ENCODE results near the gene CSF3. TPM values are rescaled to one million over a fixed set of nuclear protein-coding genes. Genes with fewer than 3 reads are reported as not detected.
A peak's percentile ranks its signal among the peaks of the same experiment; 100 is the strongest.

Gene CSF3
- total RNA-seq, 1 donor from 2014 or later: not detected

DNA sequence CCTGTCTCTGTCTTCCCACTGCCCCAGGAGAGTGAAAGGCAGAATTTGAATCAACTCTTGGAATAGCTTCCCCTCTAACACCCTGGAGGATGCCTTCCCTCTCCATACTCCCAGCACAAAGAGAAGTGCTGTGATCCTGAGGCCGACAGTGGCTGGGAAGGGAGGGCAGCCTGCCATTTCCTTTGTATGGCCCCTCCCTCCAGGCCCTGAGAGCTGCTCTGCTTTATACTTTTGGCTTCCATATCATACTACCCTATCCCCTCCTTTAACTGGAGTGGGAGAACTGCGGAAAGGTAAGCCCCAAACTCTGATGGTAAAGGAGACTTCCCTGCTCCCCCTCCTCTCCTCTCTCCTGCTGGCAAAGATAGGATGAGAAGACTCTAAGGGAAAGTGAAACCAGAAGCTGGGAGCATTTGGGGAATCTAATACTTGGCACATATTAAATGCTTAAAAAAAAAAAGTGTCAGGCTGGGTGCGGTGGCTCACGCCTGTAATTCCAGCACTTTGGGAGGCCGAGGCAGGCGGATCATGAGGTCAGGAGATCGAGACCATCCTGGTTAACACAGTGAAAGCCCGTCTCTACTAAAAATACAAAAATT is 43.0 kb downstream of the CSF3 start:
- H3K27me3 ChIP-seq: peaks cover 11% of the 10 kb centered on the region
- peaks cover 4% of the 10 kb centered on the region for H3F3A ChIP-seq (ENCODE audit: low read depth)
- no peak overlapping the region for H3K4me3 ChIP-seq
- no peaks in the 10 kb centered on the region for H4K20me1 ChIP-seq (ENCODE audit: low read depth)
- Mint-ChIP-seq H3K4me3 (peak overlapping the region; percentile 27), H3K27ac (no peak overlapping the region), H3K4me1 (peaks cover 31% of the 10 kb centered on the region), H3K36me3 (no peaks in the 10 kb centered on the region), H3K27me3 (ENCODE audit: insufficient read depth, low read depth) (peaks cover 23% of the 10 kb centered on the region), H3K9me3 (no peaks in the 10 kb centered on the region)
- H3K36me3 ChIP-seq: no peaks in the 10 kb centered on the region
- peaks cover 16% of the 10 kb centered on the region for H3K4me1 ChIP-seq
- TF ChIP-seq EZH2 (IDR thresholded peaks at IDR 0.05): no peak
- no peak for TF ChIP-seq EZH2phosphoT487 (IDR thresholded peaks at IDR 0.05)
- TF ChIP-seq, protein P1, sequence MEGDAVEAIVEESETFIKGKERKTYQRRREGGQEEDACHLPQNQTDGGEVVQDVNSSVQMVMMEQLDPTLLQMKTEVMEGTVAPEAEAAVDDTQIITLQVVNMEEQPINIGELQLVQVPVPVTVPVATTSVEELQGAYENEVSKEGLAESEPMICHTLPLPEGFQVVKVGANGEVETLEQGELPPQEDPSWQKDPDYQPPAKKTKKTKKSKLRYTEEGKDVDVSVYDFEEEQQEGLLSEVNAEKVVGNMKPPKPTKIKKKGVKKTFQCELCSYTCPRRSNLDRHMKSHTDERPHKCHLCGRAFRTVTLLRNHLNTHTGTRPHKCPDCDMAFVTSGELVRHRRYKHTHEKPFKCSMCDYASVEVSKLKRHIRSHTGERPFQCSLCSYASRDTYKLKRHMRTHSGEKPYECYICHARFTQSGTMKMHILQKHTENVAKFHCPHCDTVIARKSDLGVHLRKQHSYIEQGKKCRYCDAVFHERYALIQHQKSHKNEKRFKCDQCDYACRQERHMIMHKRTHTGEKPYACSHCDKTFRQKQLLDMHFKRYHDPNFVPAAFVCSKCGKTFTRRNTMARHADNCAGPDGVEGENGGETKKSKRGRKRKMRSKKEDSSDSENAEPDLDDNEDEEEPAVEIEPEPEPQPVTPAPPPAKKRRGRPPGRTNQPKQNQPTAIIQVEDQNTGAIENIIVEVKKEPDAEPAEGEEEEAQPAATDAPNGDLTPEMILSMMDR (IDR thresholded peaks at IDR 0.05): no peak
- H3K79me2 ChIP-seq (ENCODE audit: low read depth): peaks cover 9% of the 10 kb centered on the region
- no peak overlapping the region for H3K27ac ChIP-seq
- no peaks in the 10 kb centered on the region for H3K9me3 ChIP-seq (ENCODE audit: low read depth)
- H2AFZ ChIP-seq (replicated peaks): peak overlapping the region; percentile 72
- DNase-seq (ENCODE audit: low spot score): no peak
- no peak overlapping the region for H3K9ac ChIP-seq
- H3K4me2 ChIP-seq: no peak overlapping the region

DNA sequence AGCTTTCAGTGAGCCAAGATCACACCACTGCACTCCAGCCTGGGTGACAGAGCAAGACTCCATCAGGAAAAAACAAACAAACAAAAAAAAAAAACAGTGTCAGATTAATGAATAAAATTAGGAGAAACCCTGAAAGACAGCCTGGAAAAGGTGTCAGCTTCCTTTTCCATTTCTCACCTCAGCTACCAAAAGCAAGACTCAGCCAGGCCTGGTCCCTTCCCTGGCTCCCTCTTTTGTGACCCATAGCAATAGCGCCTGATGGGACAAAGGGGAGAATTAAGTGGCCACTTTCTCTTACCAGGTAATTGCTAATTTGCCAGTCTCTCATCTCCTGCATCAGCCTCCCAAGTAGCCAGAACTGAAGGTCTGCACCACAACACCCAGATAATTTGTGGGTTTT is 43.6 kb downstream of the CSF3 start:
- peaks cover 11% of the 10 kb centered on the region for H3K27me3 ChIP-seq
- no peak for DNase-seq (ENCODE audit: low spot score)
- peaks cover 23% of the 10 kb centered on the region for H3K27me3 Mint-ChIP-seq (ENCODE audit: insufficient read depth, low read depth)
- H3K36me3 Mint-ChIP-seq: no peaks in the 10 kb centered on the region
- no peaks in the 10 kb centered on the region for H3K36me3 ChIP-seq
- TF ChIP-seq EZH2 (IDR thresholded peaks at IDR 0.05) (no peak), EZH2phosphoT487 (IDR thresholded peaks at IDR 0.05) (no peak)
- TF ChIP-seq, protein P1 (IDR thresholded peaks at IDR 0.05): no peak
- H3K27ac ChIP-seq: no peak overlapping the region
- H3K9me3 Mint-ChIP-seq: no peaks in the 10 kb centered on the region
- no peak overlapping the region for H3K9ac ChIP-seq
- H3K4me1 ChIP-seq: peaks cover 16% of the 10 kb centered on the region
- H3K4me1 Mint-ChIP-seq: peaks cover 32% of the 10 kb centered on the region
- no peak overlapping the region for H3K4me3 ChIP-seq
- H3K9me3 ChIP-seq (ENCODE audit: low read depth): no peaks in the 10 kb centered on the region
- no peaks in the 10 kb centered on the region for H4K20me1 ChIP-seq (ENCODE audit: low read depth)
- H3K4me3 Mint-ChIP-seq: no peak overlapping the region
- H3K27ac Mint-ChIP-seq: no peak overlapping the region
- peaks cover 8% of the 10 kb centered on the region for H3F3A ChIP-seq (ENCODE audit: low read depth)
- H2AFZ ChIP-seq (replicated peaks): no peak overlapping the region
- peaks cover 9% of the 10 kb centered on the region for H3K79me2 ChIP-seq (ENCODE audit: low read depth)
- H3K4me2 ChIP-seq: no peak overlapping the region

DNA sequence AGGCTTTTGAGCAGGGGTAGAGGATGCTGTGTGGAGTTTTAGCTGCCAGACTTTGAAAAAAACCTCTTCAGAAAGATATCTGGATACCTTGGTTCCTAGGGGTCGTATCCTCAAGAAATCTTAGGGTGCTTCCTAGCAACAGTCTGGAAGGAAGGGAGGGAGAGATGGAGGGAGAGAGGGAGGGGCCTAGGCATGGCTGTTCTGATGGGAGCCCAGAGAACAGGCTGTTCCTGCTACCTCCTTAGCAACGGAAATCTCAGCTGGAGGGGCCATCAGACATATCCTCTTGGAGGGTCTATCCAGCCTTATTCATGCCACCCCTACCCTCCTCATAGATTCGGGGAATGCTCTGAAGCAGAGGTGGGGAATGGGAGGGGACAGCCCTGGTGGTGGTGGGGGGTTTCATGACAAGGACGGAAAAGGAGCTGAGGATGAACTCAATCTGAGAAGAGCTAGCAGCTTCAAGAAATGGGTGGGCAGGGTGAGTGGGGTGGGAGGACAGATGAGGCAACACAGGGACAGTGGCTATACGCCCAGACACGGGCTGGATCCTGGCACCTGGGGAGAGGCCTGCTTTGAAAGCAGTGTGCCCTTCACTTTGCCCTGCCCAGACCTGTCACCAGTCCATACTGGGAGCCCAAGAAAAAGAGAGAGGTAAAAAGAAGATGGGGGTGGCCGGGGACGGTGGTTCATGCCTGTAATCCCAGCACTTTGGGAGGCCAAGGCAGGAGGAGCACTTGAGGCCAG is 44.7 kb downstream of the CSF3 start:
- TF ChIP-seq EZH2 (IDR thresholded peaks at IDR 0.05) (no peak), EZH2phosphoT487 (IDR thresholded peaks at IDR 0.05) (no peak)
- TF ChIP-seq, protein P1 (IDR thresholded peaks at IDR 0.05): no peak
- H3K27ac Mint-ChIP-seq: no peak overlapping the region
- H3K4me1 Mint-ChIP-seq: peaks cover 41% of the 10 kb centered on the region
- no peak overlapping the region for H3K4me3 Mint-ChIP-seq
- H3K4me3 ChIP-seq: no peak overlapping the region
- no peaks in the 10 kb centered on the region for H3K9me3 Mint-ChIP-seq
- peaks cover 19% of the 10 kb centered on the region for H3F3A ChIP-seq (ENCODE audit: low read depth)
- no peaks in the 10 kb centered on the region for H3K36me3 Mint-ChIP-seq
- H3K27me3 ChIP-seq: peaks cover 11% of the 10 kb centered on the region
- no peaks in the 10 kb centered on the region for H3K9me3 ChIP-seq (ENCODE audit: low read depth)
- no peak for DNase-seq (ENCODE audit: low spot score)
- H3K4me1 ChIP-seq: peaks cover 27% of the 10 kb centered on the region
- no peak overlapping the region for H3K27ac ChIP-seq
- no peak overlapping the region for H2AFZ ChIP-seq (replicated peaks)
- no peaks in the 10 kb centered on the region for H3K36me3 ChIP-seq
- no peak overlapping the region for H3K4me2 ChIP-seq
- no peak overlapping the region for H3K9ac ChIP-seq
- H3K79me2 ChIP-seq (ENCODE audit: low read depth): peaks cover 15% of the 10 kb centered on the region
- peaks cover 7% of the 10 kb centered on the region for H4K20me1 ChIP-seq (ENCODE audit: low read depth)
- peaks cover 23% of the 10 kb centered on the region for H3K27me3 Mint-ChIP-seq (ENCODE audit: insufficient read depth, low read depth)

Measured in neural progenitor cell (in vitro differentiated cells).